ENCODE data around the gene APAF1. TPM values are rescaled to one million over a fixed set of nuclear protein-coding genes. Genes with fewer than 3 reads are reported as not detected.

Gene APAF1
- total and polyA plus RNA-seq, 9 of the 15 experiments (the other 6 are each of a cell fraction or from before 2014, with no cell fraction given), result 5.1 to 15.7 (median 9.9) TPM

DNA sequence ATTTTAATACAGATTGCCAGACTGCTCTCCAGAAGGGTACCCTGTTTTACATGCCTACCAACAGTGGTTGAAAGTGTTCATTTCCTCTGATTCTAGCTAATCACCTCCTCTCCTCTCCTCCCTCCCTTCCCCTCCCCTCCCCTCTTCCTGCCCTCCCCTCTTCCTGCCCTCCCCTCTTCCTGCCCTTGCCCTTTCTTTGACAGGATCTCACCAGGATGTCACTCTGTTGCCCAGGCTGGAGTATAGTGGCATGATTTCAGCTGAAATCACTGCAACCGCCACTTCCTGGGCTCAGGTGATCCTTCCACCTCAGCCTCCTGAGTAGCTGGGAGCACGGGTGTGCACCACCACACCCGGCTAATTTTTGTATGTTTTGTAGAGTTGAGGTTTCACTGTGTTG lies 24.7 kb downstream of the APAF1 start:
- H3K9me3 ChIP-seq (replicated peaks; ENCODE audit: control insufficient read depth, insufficient read depth, low read depth, low read length), result no peaks in the 10 kb centered on the region
- DNase-seq (ENCODE audit: extremely low read depth in 1 of 4, low spot score in 3 of 4), result no peak
- ChIA-PET POLR2A (interaction anchor here (1.4 kb wide), 1 partner anchor 16 kb away, joined by 4 read pairs; no protein-coding TSS in a partner anchor), CTCF (ENCODE audit: low intra/inter-chr PET ratio) (no interaction called here)
- H3K9ac ChIP-seq (ENCODE audit: insufficient read depth in 1 of 2, low read depth in 2 of 2, low read length in 2 of 2), result no peak overlapping the region
- no TSS peak for BruUV-seq (replicated peaks)
- no peak overlapping the region for H3K4me2 ChIP-seq (ENCODE audit: insufficient read depth, low read length)
- H3K4me3 ChIP-seq, result no peak overlapping the region
- H3K27me3 ChIP-seq (ENCODE audit: control insufficient read depth in 2 of 2, insufficient read depth in 2 of 2, low read length in 2 of 2), result no peaks in the 10 kb centered on the region
- TF ChIP-seq KLF6 (CRISPR knock-in tag; IDR thresholded peaks at IDR 0.05; ENCODE audit: borderline replicate concordance), result no peak
- TF ChIP-seq, protein P1, sequence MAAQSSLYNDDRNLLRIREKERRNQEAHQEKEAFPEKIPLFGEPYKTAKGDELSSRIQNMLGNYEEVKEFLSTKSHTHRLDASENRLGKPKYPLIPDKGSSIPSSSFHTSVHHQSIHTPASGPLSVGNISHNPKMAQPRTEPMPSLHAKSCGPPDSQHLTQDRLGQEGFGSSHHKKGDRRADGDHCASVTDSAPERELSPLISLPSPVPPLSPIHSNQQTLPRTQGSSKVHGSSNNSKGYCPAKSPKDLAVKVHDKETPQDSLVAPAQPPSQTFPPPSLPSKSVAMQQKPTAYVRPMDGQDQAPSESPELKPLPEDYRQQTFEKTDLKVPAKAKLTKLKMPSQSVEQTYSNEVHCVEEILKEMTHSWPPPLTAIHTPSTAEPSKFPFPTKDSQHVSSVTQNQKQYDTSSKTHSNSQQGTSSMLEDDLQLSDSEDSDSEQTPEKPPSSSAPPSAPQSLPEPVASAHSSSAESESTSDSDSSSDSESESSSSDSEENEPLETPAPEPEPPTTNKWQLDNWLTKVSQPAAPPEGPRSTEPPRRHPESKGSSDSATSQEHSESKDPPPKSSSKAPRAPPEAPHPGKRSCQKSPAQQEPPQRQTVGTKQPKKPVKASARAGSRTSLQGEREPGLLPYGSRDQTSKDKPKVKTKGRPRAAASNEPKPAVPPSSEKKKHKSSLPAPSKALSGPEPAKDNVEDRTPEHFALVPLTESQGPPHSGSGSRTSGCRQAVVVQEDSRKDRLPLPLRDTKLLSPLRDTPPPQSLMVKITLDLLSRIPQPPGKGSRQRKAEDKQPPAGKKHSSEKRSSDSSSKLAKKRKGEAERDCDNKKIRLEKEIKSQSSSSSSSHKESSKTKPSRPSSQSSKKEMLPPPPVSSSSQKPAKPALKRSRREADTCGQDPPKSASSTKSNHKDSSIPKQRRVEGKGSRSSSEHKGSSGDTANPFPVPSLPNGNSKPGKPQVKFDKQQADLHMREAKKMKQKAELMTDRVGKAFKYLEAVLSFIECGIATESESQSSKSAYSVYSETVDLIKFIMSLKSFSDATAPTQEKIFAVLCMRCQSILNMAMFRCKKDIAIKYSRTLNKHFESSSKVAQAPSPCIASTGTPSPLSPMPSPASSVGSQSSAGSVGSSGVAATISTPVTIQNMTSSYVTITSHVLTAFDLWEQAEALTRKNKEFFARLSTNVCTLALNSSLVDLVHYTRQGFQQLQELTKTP (IDR thresholded peaks at IDR 0.05; ENCODE audit: low read depth in 1 of 2, partially characterized antibody in 2 of 2), result no peak
- TF ChIP-seq KAT7 (CRISPR knock-in tag; IDR thresholded peaks at IDR 0.05; ENCODE audit: borderline replicate concordance), result no peak
- no peak for TF ChIP-seq PML (IDR thresholded peaks at IDR 0.05; ENCODE audit: low read length)
- TF ChIP-seq HMG20A (CRISPR knock-in tag; conservative IDR thresholded peaks at IDR 0.05), result no peak
- no peak for TF ChIP-seq ARNT (IDR thresholded peaks at IDR 0.05)
- no peak for TF ChIP-seq MTA2 (IDR thresholded peaks at IDR 0.05; ENCODE audit: low read depth)
- TF ChIP-seq CBFA2T2 (conservative IDR thresholded peaks at IDR 0.05), result no peak
- no peak for TF ChIP-seq PHTF2 (CRISPR knock-in tag; IDR thresholded peaks at IDR 0.05)
- no peak for TF ChIP-seq ZNF165 (CRISPR knock-in tag; IDR thresholded peaks at IDR 0.05; ENCODE audit: borderline replicate concordance)
- TF ChIP-seq, protein P2, sequence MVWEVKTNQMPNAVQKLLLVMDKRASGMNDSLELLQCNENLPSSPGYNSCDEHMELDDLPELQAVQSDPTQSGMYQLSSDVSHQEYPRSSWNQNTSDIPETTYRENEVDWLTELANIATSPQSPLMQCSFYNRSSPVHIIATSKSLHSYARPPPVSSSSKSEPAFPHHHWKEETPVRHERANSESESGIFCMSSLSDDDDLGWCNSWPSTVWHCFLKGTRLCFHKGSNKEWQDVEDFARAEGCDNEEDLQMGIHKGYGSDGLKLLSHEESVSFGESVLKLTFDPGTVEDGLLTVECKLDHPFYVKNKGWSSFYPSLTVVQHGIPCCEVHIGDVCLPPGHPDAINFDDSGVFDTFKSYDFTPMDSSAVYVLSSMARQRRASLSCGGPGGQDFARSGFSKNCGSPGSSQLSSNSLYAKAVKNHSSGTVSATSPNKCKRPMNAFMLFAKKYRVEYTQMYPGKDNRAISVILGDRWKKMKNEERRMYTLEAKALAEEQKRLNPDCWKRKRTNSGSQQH (CRISPR knock-in tag; IDR thresholded peaks at IDR 0.05), result no peak
- no peak for TF ChIP-seq ZNF696 (CRISPR knock-in tag; conservative IDR thresholded peaks at IDR 0.05)
- no peak for TF ChIP-seq CC2D1A (IDR thresholded peaks at IDR 0.05)
- no peak for TF ChIP-seq ZNF174 (CRISPR knock-in tag; IDR thresholded peaks at IDR 0.05)
- TF ChIP-seq FOXJ3 (CRISPR knock-in tag; IDR thresholded peaks at IDR 0.05), result no peak
- no peak for TF ChIP-seq HDGF (IDR thresholded peaks at IDR 0.05)
- no peak for TF ChIP-seq MXI1 (IDR thresholded peaks at IDR 0.05; ENCODE audit: low read depth, low read length)
- no peak for TF ChIP-seq ZNF778 (CRISPR knock-in tag; IDR thresholded peaks at IDR 0.05)
- TF ChIP-seq RBM17 (IDR thresholded peaks at IDR 0.05; ENCODE audit: borderline replicate concordance, low read depth, low read length), result no peak
- no peak for TF ChIP-seq ZNF263 (CRISPR knock-in tag; IDR thresholded peaks at IDR 0.05; ENCODE audit: borderline replicate concordance)
- no peak overlapping the region for H3K27ac ChIP-seq (ENCODE audit: extremely low read depth, low read depth, low read length)
- no peaks in the 10 kb centered on the region for H3K9me1 ChIP-seq (ENCODE audit: control insufficient read depth, insufficient read depth, low read length)
- no peak overlapping the region for H2AFZ ChIP-seq (ENCODE audit: low read depth, low read length)
- peaks cover 8% of the 10 kb centered on the region; the same call in 2 of the 3 replicates for H3K36me3 ChIP-seq (ENCODE audit: control insufficient read depth, insufficient read depth, low read length)
- no peaks in the 10 kb centered on the region for H3K79me2 ChIP-seq (ENCODE audit: control insufficient read depth, insufficient read depth, low read length)
- in situ Hi-C loops (cut with MboI) (no loop called here), intact Hi-C loops (cut with micrococcal nuclease) (no loop called here)
- no peak for FAIRE-seq
- WGBS (ENCODE audit: insufficient coverage, low coverage, missing lambda C conversion rate), result no CpG with 5 or more reads among the region's 3 CpGs
- no peak for ATAC-seq
- H3K4me1 ChIP-seq (replicated peaks in 1 of 2; ENCODE audit: control insufficient read depth in 2 of 2, insufficient read depth in 2 of 2, low read length in 2 of 2), result peaks cover 0 to 9% of the 10 kb centered on the region in 2 experiments; a peak in 3 of 5 replicates
- no peaks in the 10 kb centered on the region for H4K20me1 ChIP-seq (replicated peaks; ENCODE audit: control insufficient read depth, insufficient read depth, low read length)

Data from K562 (cell line).